HG02885 (cell line): Measurements from ENCODE around the gene REEP1.
A peak's percentile ranks its signal among the peaks of the same experiment; 100 is the strongest.
"Not testable (repeated sequence)": the region's sequence is repeated elsewhere in the genome, so short reads cannot be mapped to it uniquely, and the experiment has no call there.

ENCODE experiments used
- ATAC-seq: cut with Tn5 transposase; IDR thresholded peaks from one replicate; pipeline ENCODE4 v1.9.1; 2021; ENCODE audit warnings: mild to moderate bottlenecking; ENCODE audit not compliant: unreplicated experiment, poor library complexity

The REEP1 gene

GRCh38 chr2:86347401-86347800 lies 10.0 kb upstream of the REEP1 start:
- no peak for ATAC-seq

GRCh38 chr2:86345783-86346370 lies 8.5 kb upstream of the REEP1 start:
- not testable (repeated sequence) for ATAC-seq

- ATAC-seq = no peak
Observed at GRCh38 chr2:86344404-86344803, 7.0 kb upstream of the REEP1 start.

GRCh38 chr2:86342488-86342887 lies 5.1 kb upstream of the REEP1 start:
- no peak for ATAC-seq

- ATAC-seq = no peak
Observed at GRCh38 chr2:86341470-86341869, 4.0 kb upstream of the REEP1 start.

- ATAC-seq = no peak
Observed at GRCh38 chr2:86338778-86339295, 1.4 kb upstream of the REEP1 start.

GRCh38 chr2:86336675-86337243 lies 667 bp downstream of the REEP1 start:
- ATAC-seq = peak; percentile 14

- no peak for ATAC-seq
Observed at GRCh38 chr2:86335865-86336674, 1.4 kb downstream of the REEP1 start.

- ATAC-seq = no peak
Observed at GRCh38 chr2:86333378-86333777, 4.0 kb downstream of the REEP1 start.

- ATAC-seq = no peak
Observed at GRCh38 chr2:86332654-86333053, 4.8 kb downstream of the REEP1 start.

GRCh38 chr2:86331384-86331783 lies 6.0 kb downstream of the REEP1 start:
- ATAC-seq = no peak

- no peak for ATAC-seq
Observed at GRCh38 chr2:86330001-86330400, 7.4 kb downstream of the REEP1 start.

GRCh38 chr2:86323273-86324021 lies 14.0 kb downstream of the REEP1 start:
- ATAC-seq = no peak

GRCh38 chr2:86319700-86320580 lies 17.5 kb downstream of the REEP1 start:
- no peak for ATAC-seq

- ATAC-seq = no peak
Observed at GRCh38 chr2:86315084-86315483, 22.3 kb downstream of the REEP1 start.

- ATAC-seq = no peak
Observed at GRCh38 chr2:86314125-86314524, 23.3 kb downstream of the REEP1 start.

GRCh38 chr2:86313341-86313740 lies 24.1 kb downstream of the REEP1 start:
- ATAC-seq = no peak

- ATAC-seq = no peak
Observed at GRCh38 chr2:86311879-86312278, 25.5 kb downstream of the REEP1 start.

GRCh38 chr2:86309966-86310365 lies 27.5 kb downstream of the REEP1 start:
- no peak for ATAC-seq
